Measurements from ENCODE around the gene ZNF487. TPM values are rescaled to one million over a fixed set of nuclear protein-coding genes. Genes with fewer than 3 reads are reported as not detected.
"Not testable (repeated sequence)": the region's sequence is repeated elsewhere in the genome, so short reads cannot be mapped to it uniquely, and the experiment has no call there.

The ZNF487 gene
- total RNA-seq, 1 donor from 2014 or later = 2.9 TPM

DNA sequence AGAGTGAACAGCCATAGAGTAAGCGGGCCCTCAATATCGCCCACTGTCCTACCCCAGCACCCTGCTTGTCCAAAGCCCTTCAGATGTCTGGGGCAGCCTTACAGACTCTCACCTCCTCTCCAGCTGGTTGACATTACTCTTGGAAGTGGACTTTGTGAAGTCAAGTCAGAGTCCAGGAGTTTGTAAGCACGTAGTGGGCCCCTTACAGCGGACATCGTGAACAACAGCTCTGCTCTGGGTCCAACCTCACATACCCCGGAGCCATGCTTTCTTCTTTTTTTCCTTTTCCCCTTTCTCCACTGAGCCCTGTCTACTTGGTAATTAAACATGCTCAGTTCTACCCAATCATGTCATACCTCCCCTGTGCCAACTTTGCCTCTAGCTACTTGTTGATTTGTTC, 45.4 kb upstream of the ZNF487 start:
- ChIA-PET CTCF (no interaction called here), POLR2A (no interaction called here)
- H3K9me3 Mint-ChIP-seq = no peaks in the 10 kb centered on the region
- H3K27ac Mint-ChIP-seq = peak overlapping the region; percentile 26
- no peaks in the 10 kb centered on the region for H3K27me3 Mint-ChIP-seq
- H3K4me1 Mint-ChIP-seq = peaks cover 67% of the 10 kb centered on the region
- DNase-seq (no peak), ATAC-seq (ENCODE audit: low read depth) (no peak)
- H3K4me3 Mint-ChIP-seq = no peak overlapping the region
- H3K36me3 Mint-ChIP-seq (ENCODE audit: low read depth) = peaks cover 94% of the 10 kb centered on the region
- TF ChIP-seq, protein P1, sequence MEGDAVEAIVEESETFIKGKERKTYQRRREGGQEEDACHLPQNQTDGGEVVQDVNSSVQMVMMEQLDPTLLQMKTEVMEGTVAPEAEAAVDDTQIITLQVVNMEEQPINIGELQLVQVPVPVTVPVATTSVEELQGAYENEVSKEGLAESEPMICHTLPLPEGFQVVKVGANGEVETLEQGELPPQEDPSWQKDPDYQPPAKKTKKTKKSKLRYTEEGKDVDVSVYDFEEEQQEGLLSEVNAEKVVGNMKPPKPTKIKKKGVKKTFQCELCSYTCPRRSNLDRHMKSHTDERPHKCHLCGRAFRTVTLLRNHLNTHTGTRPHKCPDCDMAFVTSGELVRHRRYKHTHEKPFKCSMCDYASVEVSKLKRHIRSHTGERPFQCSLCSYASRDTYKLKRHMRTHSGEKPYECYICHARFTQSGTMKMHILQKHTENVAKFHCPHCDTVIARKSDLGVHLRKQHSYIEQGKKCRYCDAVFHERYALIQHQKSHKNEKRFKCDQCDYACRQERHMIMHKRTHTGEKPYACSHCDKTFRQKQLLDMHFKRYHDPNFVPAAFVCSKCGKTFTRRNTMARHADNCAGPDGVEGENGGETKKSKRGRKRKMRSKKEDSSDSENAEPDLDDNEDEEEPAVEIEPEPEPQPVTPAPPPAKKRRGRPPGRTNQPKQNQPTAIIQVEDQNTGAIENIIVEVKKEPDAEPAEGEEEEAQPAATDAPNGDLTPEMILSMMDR (IDR thresholded peaks at IDR 0.05) = no peak
- intact Hi-C loops (cut with micrococcal nuclease) = no loop called here

- DNase-seq (no peak), ATAC-seq (ENCODE audit: low read depth) (no peak)
- intact Hi-C loops (cut with micrococcal nuclease) = no loop called here
- ChIA-PET POLR2A (interaction anchor here (7.3 kb wide), 1 partner anchor 16 kb away, joined by 71 read pairs; the partner anchor contains the start of gene HNRNPF), CTCF (no interaction called here)
- TF ChIP-seq, protein P1 (IDR thresholded peaks at IDR 0.05) = no peak
- Mint-ChIP-seq H3K36me3 (ENCODE audit: low read depth) (peaks cover 86% of the 10 kb centered on the region), H3K9me3 (no peaks in the 10 kb centered on the region), H3K27ac (peak overlapping the region; percentile 3), H3K4me1 (peaks cover 63% of the 10 kb centered on the region), H3K4me3 (no peak overlapping the region), H3K27me3 (no peaks in the 10 kb centered on the region)
Observed at GRCh38 chr10:43392748-43393147, 44.2 kb upstream of the ZNF487 start.

- H3K9me3 Mint-ChIP-seq; ATAC-seq (ENCODE audit: low read depth); intact Hi-C loops (cut with micrococcal nuclease): not testable (repeated sequence)
Observed at GRCh38 chr10:43393186-43393585, 43.7 kb upstream of the ZNF487 start.

GRCh38 chr10:43393606-43394360, 43.1 kb upstream of the ZNF487 start:
- ChIA-PET CTCF (no interaction called here), POLR2A (interaction anchor here (1.2 to 7.3 kb wide), 2 partner anchors 15 to 43 kb away, joined by 3 to 71 read pairs; partner anchors contain the start of genes HNRNPF and ZNF487)
- Mint-ChIP-seq H3K27me3 (no peaks in the 10 kb centered on the region), H3K27ac (peak overlapping the region; percentile 0), H3K9me3 (no peaks in the 10 kb centered on the region), H3K4me1 (peaks cover 62% of the 10 kb centered on the region), H3K4me3 (no peak overlapping the region), H3K36me3 (ENCODE audit: low read depth) (peaks cover 75% of the 10 kb centered on the region)
- DNase-seq (no peak), ATAC-seq (ENCODE audit: low read depth) (no peak)
- intact Hi-C loops (cut with micrococcal nuclease) = no loop called here
- TF ChIP-seq, protein P1 (IDR thresholded peaks at IDR 0.05) = no peak

More at GRCh38 chr10:43393186-43393585, 43.7 kb upstream of the ZNF487 start:
- H3K27me3 Mint-ChIP-seq, DNase-seq, CTCF ChIA-PET, H3K4me3 Mint-ChIP-seq: not testable (repeated sequence)
- H3K4me1 Mint-ChIP-seq = peaks cover 63% of the 10 kb centered on the region
- H3K27ac Mint-ChIP-seq = peak overlapping the region; percentile 3
- POLR2A ChIA-PET = interaction anchor here (1.2 to 7.3 kb wide), 2 partner anchors 16 to 44 kb away, joined by 3 to 71 read pairs; partner anchors contain the start of genes HNRNPF and ZNF487
- peaks cover 81% of the 10 kb centered on the region for H3K36me3 Mint-ChIP-seq (ENCODE audit: low read depth)

- Mint-ChIP-seq H3K9me3 (no peaks in the 10 kb centered on the region), H3K27ac (peak overlapping the region; percentile 88), H3K36me3 (ENCODE audit: low read depth) (peaks cover 72% of the 10 kb centered on the region), H3K4me3 (no peak overlapping the region), H3K4me1 (peaks cover 68% of the 10 kb centered on the region), H3K27me3 (no peaks in the 10 kb centered on the region)
- ChIA-PET CTCF (no interaction called here), POLR2A (interaction anchor here (7.3 kb wide), 1 partner anchor 14 kb away, joined by 71 read pairs; the partner anchor contains the start of gene HNRNPF)
- no peak for DNase-seq
- intact Hi-C loops (cut with micrococcal nuclease) = loop anchor here (5.0 kb wide), 1 partner anchor 103 kb away; no protein-coding TSS in a partner anchor
- TF ChIP-seq, protein P1 (IDR thresholded peaks at IDR 0.05) = no peak
- no peak for ATAC-seq (ENCODE audit: low read depth)
Observed at GRCh38 chr10:43394868-43395267, 42.0 kb upstream of the ZNF487 start.
